Panc1 (cell line): ENCODE data around the gene CLCN7. TPM values are rescaled to one million over a fixed set of nuclear protein-coding genes. Genes with fewer than 3 reads are reported as not detected.
"Not testable (repeated sequence)": the region's sequence is repeated elsewhere in the genome, so short reads cannot be mapped to it uniquely, and the experiment has no call there.

Experiments
- ATAC-seq: fragments of 200-7000 bp; cut with Tn5 transposase; 2 replicates; pipeline ENCODE4 v1.9.1; 2020; ENCODE audit warnings: mild to moderate bottlenecking, moderate library complexity
- BruUV-seq: library from RNA; stranded (reverse); fragments of 400-500 nt; replicated peaks from 2 replicates; lab custom pipeline; 2021; lab: Mats Ljungman, UMichigan
- CTCF ChIA-PET: fragments of 300-600 bp; sonication (Branson Sonifier 250); formaldehyde crosslinking; loops from one replicate; lab custom pipeline; 2022; ENCODE audit warnings: antibody characterized with exemption; lab: Charles Lee
- POLR2A ChIA-PET: fragments of 300-600 bp; sonication (Branson Sonifier 250); formaldehyde crosslinking; loops from one replicate; lab custom pipeline; 2022; ENCODE audit warnings: antibody characterized with exemption; lab: Charles Lee
- DNase-seq: peaks from one replicate; pipeline ENCODE4 v3.0.0-alpha.2; 2010; ENCODE audit warnings: low read depth, low spot score
- H3K27ac ChIP-seq: 2 replicates; pipeline ENCODE4 v1.5.1; 2011; ENCODE audit warnings: mild to moderate bottlenecking, low read length, inconsistent platforms
- H3K27me3 ChIP-seq: fragments of 200-500 bp; sonication (Bioruptor generic); 2 replicates; pipeline ENCODE4 v1.6.0; 2014; ENCODE audit warnings: low read length, inconsistent platforms; ENCODE audit not compliant: control insufficient read depth, insufficient read depth
- H3K36me3 ChIP-seq: fragments of 200-500 bp; sonication (Bioruptor generic); 2 replicates; pipeline ENCODE4 v1.5.1; 2014; ENCODE audit warnings: inconsistent platforms, mild to moderate bottlenecking, low read length, moderate library complexity; ENCODE audit not compliant: control insufficient read depth, insufficient read depth
- H3K4me1 ChIP-seq: 2 replicates; pipeline ENCODE4 v1.5.1; 2011; ENCODE audit warnings: inconsistent platforms, mild to moderate bottlenecking, low read length, moderate library complexity; ENCODE audit not compliant: control insufficient read depth, insufficient read depth
- H3K4me3 ChIP-seq, 2 experiments: 2 replicates each; pipeline ENCODE4 v1.5.1; 2011 to 2012; ENCODE audit warnings: low read depth in 2 of 2, low read length in 2 of 2, mild to moderate bottlenecking in 2 of 2, inconsistent platforms in 1 of 2, moderate library complexity in 1 of 2
- H3K9me3 ChIP-seq: fragments of 200-500 bp; sonication (Bioruptor generic); 2 replicates; pipeline ENCODE4 v1.5.1; 2014; ENCODE audit warnings: low read depth, mild to moderate bottlenecking, inconsistent platforms, low read length, moderate library complexity; ENCODE audit not compliant: control insufficient read depth, insufficient read depth
- CTCF ChIP-seq: fragments of 450-650 bp; IDR thresholded peaks from 2 replicates; pipeline ENCODE4 v1.5.1; 2017; ENCODE audit warnings: mild to moderate bottlenecking
- POLR2AphosphoS5 ChIP-seq: IDR thresholded peaks from 2 replicates; pipeline ENCODE4 v1.6.1; 2012; ENCODE audit warnings: mild to moderate bottlenecking, low read depth, low read length, moderate library complexity
- SIN3A ChIP-seq: IDR thresholded peaks from 2 replicates; pipeline ENCODE4 v1.6.1; 2012; ENCODE audit warnings: low read depth, mild to moderate bottlenecking, low read length, moderate library complexity, borderline replicate concordance; ENCODE audit not compliant: insufficient read depth
- TCF7L2 ChIP-seq: IDR thresholded peaks from 2 replicates; pipeline ENCODE4 v1.6.1; 2011; ENCODE audit warnings: mild to moderate bottlenecking, low read depth, low read length, inconsistent platforms
- in situ Hi-C: cut with HindIII; loops from 2 replicates; pipeline ENCODE4 v1.10.0; 2016; ENCODE audit warnings: low sequenced_read_pairs, low pct_unique_long_range_greater_than_20kb
- intact Hi-C: fragments of 100-400 bp; cut with micrococcal nuclease; formaldehyde crosslinking; loops from one replicate; pipeline ENCODE4 v1.10.0; 2022; ENCODE audit not compliant: unreplicated experiment
- total RNA-seq: library from RNA; stranded (reverse); gene quantifications from one replicate; pipeline ENCODE4 v1.2.1, GENCODE V29; 2021; ENCODE audit not compliant: unreplicated experiment
- TF ChIP-seq, protein P1 (sequence below), 2 experiments: IDR thresholded peaks; 2 replicates each; pipeline ENCODE4 v1.6.1; 2011 to 2012; ENCODE audit warnings: low read depth in 2 of 2, control low read depth in 1 of 2, low read length in 1 of 2, mild to moderate bottlenecking in 1 of 2, moderate library complexity in 1 of 2; ENCODE audit not compliant: insufficient read depth in 1 of 2

The CLCN7 gene
- total RNA-seq, 1 experiment from 2014 or later, result 179 TPM

- no peaks in the 10 kb centered on the region for H3K36me3 ChIP-seq
- no peaks in the 10 kb centered on the region for H3K27me3 ChIP-seq
- ChIA-PET CTCF (no interaction called here), POLR2A (no interaction called here)
- TF ChIP-seq CTCF (no peak), TCF7L2 (no peak), POLR2AphosphoS5 (no peak), SIN3A (no peak)
- TF ChIP-seq, protein P1, sequence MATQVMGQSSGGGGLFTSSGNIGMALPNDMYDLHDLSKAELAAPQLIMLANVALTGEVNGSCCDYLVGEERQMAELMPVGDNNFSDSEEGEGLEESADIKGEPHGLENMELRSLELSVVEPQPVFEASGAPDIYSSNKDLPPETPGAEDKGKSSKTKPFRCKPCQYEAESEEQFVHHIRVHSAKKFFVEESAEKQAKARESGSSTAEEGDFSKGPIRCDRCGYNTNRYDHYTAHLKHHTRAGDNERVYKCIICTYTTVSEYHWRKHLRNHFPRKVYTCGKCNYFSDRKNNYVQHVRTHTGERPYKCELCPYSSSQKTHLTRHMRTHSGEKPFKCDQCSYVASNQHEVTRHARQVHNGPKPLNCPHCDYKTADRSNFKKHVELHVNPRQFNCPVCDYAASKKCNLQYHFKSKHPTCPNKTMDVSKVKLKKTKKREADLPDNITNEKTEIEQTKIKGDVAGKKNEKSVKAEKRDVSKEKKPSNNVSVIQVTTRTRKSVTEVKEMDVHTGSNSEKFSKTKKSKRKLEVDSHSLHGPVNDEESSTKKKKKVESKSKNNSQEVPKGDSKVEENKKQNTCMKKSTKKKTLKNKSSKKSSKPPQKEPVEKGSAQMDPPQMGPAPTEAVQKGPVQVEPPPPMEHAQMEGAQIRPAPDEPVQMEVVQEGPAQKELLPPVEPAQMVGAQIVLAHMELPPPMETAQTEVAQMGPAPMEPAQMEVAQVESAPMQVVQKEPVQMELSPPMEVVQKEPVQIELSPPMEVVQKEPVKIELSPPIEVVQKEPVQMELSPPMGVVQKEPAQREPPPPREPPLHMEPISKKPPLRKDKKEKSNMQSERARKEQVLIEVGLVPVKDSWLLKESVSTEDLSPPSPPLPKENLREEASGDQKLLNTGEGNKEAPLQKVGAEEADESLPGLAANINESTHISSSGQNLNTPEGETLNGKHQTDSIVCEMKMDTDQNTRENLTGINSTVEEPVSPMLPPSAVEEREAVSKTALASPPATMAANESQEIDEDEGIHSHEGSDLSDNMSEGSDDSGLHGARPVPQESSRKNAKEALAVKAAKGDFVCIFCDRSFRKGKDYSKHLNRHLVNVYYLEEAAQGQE (IDR thresholded peaks at IDR 0.05; ENCODE audit: insufficient read depth in 1 of 2, low read depth in 2 of 2, low read length in 1 of 2), result no peak
- no peak overlapping the region for H3K27ac ChIP-seq
- intact Hi-C loops (no loop called here), in situ Hi-C loops (no loop called here)
- no TSS peak for BruUV-seq
- H3K9me3 ChIP-seq, result no peaks in the 10 kb centered on the region
- ATAC-seq (no peak), DNase-seq (no peak)
- no peak overlapping the region for H3K4me3 ChIP-seq
- no peaks in the 10 kb centered on the region for H3K4me1 ChIP-seq
These were observed 32.1 kb downstream of the CLCN7 start for GRCh38 chr16:1442697-1443096.

DNA sequence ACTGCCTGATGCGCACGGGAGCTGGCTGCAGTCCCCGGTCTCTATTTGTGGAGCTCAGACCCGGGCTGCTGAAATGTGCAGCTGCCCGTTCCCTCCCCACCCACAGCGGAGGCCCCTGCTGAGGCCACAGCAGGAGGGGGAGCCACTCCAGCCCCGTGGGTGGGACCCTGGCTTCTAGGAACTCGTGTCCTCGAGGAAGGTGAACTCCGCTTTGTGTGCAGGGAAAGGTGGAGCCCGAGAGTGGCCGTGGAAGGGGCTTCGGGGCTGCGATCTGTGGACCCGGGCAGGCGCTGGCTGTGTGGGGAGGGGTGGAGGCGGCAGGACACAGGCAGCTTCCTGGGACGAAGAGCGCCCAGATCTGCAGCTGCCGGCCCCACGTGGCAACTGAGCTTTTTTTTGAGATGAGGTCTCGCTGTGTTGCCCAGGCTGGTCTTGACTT, 33.4 kb downstream of the CLCN7 start:
- ChIA-PET CTCF (interaction anchor here (0.6 kb wide), 1 partner anchor 53 kb away, joined by 4 read pairs; no protein-coding TSS in a partner anchor), POLR2A (no interaction called here)
- ATAC-seq, result no peak
- H3K4me3 ChIP-seq, result no peak overlapping the region
- no TSS peak for BruUV-seq
- no peaks in the 10 kb centered on the region for H3K4me1 ChIP-seq
- intact Hi-C loops, result no loop called here
- H3K27me3 ChIP-seq, result no peaks in the 10 kb centered on the region
- no peaks in the 10 kb centered on the region for H3K36me3 ChIP-seq
- TF ChIP-seq POLR2AphosphoS5, result no peak
- TF ChIP-seq TCF7L2, result no peak
- TF ChIP-seq, protein P1 (IDR thresholded peaks at IDR 0.05; ENCODE audit: insufficient read depth in 1 of 2, low read depth in 2 of 2, low read length in 1 of 2), result no peak
- no peak for TF ChIP-seq CTCF
- TF ChIP-seq SIN3A, result no peak
- no peak overlapping the region for H3K27ac ChIP-seq
- no peaks in the 10 kb centered on the region for H3K9me3 ChIP-seq
- in situ Hi-C loops, result no loop called here
- DNase-seq, result no peak

DNA sequence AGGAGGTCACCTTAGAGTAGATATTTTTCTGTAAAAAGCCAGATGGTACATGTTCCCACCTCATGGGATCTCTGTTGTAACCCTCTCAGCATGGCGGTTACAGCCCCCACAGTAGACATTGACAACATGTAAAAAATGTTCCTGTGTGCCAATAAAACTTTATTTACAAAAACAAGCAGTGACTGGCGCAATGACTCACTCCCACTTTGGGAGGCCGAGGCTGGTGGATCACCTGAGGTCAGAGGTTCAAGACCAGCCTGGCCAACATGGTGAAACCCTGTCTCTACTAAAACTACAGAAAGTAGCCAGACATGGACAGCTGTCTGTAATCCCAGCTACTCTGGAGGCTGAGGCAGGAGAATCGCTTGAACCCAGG, 35.1 kb downstream of the CLCN7 start:
- ATAC-seq, in situ Hi-C loops, H3K36me3 ChIP-seq, DNase-seq, H3K27me3 ChIP-seq, H3K4me1 ChIP-seq, CTCF ChIA-PET, POLR2A ChIA-PET, H3K4me3 ChIP-seq, intact Hi-C loops, H3K27ac ChIP-seq, H3K9me3 ChIP-seq, BruUV-seq: not testable (repeated sequence)
